Skin of body (tissue), 2 donors: ENCODE results near the gene CLEC16A. TPM values are rescaled to one million over a fixed set of nuclear protein-coding genes. Genes with fewer than 3 reads are reported as not detected.

Experiments
- DNase-seq: peaks from one replicate; lab custom pipeline; 2025; lab: John Stamatoyannopoulos, UW
- total RNA-seq: library from RNA; depleted of rRNA; stranded (reverse); fragments of >200 nt; gene quantifications from one replicate; pipeline ENCODE4 v1.2.3, GENCODE V29; 2014

The CLEC16A gene
- total RNA-seq, 1 donor from 2014 or later = 18.0 TPM

DNA sequence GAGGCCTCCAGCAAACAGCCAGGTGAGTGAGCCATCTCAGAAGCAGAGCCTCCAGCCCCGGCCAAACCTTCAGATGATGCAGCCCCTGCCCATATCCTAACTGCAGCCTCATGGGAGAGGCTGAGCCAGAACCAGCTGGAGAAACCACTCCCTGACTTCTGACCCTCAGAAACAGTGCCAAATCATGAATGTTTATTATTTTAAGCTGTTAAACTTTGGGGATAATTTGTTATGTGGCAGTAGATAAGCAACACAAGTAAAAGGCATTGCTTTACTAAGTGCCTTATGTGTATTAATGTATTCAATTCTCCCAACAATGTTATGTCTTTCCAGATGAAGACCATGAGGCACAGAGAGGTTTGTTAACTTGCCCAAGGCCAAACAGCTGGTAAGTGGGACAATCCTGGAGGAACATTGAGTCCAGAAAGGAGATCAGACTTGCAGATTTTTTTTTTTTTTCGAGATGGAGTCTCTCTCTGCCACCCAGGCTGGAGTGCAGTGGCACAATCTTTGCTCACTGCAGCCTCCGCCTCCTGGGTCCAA lies 252.0 kb downstream of the CLEC16A start:
- no peak for DNase-seq

DNA sequence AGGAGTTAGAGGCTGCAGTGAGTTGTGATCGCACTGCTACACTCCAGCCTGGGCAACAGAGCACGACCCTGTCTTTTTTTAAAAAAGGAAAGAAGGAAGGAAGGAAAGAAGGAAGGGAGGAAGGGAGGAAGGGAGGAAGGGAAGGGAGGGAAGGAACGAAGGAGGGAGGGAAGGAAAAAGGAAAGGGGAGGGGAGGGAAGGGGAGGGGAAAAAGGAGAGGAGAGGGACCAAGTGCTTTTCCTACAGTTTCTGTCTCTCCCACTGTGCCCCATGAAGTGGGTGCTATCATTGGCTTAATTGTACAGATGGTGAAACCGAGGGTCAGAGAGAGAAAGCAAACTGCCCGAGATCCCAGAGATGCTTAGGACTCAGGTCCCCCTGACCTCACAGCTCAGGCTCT lies 254.0 kb downstream of the CLEC16A start:
- DNase-seq = no peak

DNA sequence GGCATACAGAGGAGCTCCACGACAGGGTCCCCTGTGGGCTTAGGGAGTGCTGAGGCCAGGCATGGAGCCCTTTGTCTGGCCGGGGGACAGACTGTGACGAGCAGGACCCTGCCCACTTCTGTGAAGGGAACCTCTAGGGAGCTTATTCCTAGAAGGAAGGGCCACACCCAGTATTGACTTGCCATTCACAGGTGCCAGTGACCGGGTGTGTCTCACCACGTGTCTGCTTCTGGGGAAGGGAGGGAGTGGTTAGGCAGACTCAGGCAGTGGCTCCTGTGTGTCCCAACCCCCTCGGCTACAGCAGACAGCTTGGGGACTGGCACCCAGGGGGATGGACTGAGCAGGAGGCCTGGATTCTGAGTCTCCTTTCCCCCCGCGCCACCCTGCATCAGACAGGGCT lies 254.5 kb downstream of the CLEC16A start:
- DNase-seq = no peak

DNA sequence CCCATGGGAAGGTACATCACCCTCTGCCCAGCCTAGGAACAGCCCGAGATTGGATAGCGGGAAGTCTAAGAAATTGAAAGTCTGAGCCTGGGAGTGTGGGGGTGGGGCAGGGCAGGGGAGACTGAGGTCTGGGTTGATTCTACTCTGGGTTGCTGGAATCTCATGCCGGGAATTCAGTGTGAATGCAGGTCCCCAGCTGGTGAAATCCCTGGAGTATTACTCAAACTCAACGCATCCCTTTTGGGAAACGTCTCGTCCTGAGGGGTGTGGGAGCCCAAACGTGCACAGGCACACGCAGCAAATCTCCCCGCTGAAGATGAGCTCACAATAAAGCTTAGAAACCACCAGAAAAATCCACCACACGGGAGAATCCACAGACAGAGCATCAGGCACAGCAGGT lies 256.2 kb downstream of the CLEC16A start:
- DNase-seq = no peak

DNA sequence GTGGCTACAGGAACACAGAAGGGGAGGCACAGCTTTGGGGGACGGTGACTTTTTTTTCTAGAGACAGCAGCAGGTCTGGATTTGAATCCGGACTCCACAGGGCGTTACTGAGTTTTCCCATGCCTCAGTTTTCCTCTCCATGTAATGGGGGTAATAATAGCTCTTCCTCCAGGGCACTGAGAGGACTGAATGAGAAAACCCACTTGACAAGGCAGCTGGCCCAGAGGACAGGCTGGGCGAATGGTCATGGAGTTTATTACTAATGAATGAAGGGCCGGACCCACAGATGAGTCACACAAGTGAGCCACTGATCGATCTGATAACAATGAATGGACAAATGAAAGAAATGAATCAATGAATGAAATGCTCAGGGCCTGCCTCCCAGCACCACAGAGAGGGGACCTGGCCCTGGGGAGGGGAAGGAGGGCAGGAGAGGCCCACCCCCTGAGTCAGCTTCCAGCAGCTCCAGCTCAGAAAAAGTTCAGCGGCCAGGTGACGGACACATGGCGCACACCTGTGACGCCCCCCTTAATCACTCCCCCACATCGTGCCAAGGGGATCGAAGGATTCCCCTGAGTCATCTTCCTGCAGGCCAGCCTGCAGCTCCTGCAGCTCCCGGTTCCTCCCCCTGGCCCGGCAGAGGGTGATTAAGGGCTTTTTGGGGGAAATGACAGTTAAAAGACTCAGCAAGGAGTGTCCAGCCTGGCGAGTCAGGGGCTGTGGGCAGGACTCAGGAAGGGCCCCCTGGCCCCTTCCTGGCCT lies 257.3 kb downstream of the CLEC16A start:
- DNase-seq = no peak

DNA sequence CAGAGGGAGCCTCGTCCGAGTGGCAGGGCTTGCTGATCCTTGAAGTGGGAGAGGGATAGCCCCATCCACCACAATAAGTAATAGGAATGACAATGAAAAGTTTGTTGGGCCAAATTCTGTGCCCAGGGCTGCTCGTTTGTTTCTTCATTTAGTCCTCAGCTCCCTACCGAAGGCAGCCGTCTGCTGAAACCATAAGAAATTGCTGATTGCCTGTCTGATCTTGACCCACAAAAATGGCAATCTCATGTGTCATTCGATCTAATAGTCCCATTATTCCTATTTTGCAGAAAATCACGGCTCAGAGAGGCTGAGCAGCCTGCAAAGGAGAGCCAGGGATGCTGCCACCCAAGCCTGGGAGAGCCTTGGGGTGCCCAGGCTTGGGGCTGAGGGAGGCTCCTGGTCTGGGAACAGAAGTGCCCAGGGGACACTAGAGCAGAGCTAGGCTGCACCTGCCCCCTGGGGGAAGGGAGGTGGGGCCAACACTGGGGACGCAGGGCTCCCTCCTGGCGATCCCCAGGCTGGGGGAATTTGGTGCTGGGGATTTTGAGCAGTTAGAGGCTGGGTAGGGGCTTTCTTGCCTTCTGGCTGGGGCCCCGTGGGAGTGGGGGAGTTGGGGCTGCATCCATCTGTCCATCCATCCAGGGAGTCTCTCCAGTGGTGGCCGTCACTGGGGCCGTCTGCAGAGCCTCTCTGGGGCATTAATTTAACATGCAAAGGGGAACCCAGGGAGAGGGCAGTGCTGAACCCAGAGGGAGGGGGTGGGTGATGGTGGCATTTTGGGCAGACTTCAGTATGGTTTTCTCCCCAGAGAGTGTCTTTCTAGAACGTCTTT lies 258.1 kb downstream of the CLEC16A start:
- DNase-seq = no peak

DNA sequence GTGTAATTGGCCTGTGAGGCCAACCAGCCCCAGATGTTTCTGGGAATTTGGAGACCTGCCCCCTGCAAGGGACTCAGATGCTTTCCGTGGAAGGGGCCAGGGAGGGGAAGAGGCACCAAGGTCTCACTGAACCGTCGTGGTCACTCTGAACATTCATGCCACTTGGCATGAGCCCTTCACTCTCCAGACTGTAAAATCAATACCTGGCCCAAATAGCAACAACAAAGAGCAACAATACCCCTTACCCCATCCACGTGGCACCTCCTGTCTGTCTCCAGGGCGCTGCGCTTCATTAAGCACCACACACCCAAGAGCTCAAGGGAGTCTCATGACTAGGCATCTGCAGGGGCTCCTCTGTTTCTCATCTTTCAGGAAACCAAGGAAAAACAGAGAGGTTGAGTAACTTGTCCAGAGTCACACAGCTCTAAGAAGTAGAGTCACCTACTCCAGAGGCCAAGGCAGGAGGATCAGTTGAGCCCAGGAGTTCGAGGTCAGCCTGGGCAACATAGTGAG lies 258.8 kb downstream of the CLEC16A start:
- DNase-seq = no peak

DNA sequence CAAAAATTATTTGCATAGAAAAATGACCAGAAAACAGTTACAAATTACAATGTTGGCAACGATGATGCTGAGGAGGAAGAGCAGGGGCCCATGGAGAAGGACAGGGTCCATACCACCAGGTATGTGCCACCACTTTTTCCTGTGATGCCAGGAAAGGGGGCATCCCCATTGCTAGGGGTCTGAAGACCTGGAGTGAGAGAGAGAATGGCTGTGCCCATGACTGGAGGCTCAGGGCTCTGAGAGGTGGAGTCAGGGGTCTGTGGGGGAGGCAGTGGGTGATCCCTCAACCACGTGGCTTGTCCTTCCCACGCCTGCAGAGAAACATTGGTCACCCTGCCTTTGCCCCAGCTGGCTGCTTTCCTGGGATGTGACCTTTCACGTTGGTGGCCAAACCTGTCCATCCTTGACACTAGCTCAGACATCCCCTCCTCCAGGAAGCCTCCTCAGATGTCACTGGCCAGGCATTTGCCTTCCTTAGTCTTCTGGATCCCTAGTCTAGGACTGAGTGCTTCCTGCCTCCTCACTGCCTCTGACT lies 260.2 kb downstream of the CLEC16A start:
- DNase-seq = no peak

DNA sequence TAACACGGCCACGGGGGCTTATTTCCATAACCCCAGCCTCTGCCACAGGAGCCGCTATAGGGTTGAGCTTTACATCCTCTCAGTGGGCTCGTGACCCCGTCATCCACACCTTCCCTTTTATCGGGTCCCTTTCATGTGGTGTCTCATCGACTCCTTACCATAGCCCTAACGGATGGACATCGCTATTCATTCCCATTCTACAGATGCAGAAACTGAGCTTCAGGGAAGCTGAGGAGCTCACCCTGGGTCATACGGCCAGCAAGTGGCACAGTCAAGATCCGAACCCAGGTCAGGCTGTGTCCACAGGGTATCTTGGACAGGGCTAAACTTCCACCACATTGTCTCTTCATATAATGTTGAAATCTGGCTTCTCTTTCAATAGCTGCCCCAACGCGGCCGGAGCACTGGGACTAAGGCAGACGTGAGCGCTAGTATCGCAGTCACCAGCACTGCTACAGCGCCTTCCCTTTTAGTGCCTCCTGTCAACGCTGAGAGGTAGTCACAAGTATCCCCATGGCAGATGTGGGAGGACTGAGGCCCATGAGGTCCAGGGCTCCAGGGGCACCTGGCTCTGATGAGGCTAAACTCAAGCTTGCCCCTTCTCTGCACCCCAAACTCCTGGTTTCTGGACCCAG lies 260.8 kb downstream of the CLEC16A start:
- no peak for DNase-seq

DNA sequence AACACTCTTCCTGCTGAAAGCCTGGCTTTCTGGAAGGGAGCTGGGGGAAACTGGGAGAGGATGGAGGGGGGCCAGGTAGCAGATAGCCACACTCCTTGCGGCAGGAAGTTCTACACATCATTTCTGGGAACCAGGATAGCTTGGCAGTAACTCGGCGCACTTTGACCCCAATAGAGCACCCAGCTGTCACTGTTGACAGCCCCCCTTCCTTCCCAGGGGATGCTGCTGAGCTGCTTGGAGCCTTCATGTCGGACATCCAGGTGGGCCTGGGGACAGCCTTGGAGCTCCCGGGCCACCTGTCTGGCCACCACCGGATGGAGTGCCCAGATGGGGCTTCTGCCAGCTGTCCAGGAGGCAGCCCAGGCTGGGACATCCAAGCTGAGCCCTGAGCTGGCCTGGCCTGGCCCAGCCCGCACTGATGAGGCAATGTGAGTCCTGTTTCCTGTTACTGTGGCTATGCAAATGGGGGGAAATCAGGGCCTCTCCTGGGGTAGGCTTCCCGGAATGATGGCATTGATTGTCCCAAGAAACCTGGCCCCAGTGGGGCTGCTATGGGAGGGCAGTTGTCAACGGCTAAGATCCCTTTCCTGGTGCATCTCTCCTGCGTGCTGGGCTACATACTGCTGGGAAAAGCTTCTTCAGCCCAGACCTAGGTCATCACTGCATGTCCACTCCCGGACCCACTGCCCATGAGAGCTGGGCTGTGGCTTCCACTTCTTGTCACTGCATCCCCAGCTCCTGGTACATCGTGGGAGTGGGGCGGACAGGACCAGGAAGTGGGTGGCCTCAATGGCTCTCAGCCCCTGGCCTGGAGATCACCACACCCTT lies 261.6 kb downstream of the CLEC16A start:
- no peak for DNase-seq

DNA sequence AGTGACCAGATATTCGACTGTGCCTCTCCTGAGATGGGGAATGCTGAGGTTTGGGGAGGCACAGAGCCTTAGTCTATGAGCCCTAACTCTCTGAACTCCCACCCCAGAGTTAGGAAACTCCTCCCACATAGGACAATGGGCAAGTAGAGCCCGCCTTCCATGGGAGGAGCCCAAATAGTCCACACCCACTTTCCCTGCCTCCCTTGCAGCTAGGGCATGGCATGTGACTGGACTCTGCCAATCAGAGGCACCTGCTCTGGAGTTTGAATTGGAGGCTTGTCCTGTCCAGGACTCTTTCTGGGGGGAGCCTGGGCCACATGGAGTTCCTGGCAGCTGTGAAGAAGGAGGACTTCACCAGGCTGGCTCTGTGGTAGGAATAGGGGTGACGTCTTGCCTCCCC lies 263.3 kb downstream of the CLEC16A start:
- DNase-seq = no peak

DNA sequence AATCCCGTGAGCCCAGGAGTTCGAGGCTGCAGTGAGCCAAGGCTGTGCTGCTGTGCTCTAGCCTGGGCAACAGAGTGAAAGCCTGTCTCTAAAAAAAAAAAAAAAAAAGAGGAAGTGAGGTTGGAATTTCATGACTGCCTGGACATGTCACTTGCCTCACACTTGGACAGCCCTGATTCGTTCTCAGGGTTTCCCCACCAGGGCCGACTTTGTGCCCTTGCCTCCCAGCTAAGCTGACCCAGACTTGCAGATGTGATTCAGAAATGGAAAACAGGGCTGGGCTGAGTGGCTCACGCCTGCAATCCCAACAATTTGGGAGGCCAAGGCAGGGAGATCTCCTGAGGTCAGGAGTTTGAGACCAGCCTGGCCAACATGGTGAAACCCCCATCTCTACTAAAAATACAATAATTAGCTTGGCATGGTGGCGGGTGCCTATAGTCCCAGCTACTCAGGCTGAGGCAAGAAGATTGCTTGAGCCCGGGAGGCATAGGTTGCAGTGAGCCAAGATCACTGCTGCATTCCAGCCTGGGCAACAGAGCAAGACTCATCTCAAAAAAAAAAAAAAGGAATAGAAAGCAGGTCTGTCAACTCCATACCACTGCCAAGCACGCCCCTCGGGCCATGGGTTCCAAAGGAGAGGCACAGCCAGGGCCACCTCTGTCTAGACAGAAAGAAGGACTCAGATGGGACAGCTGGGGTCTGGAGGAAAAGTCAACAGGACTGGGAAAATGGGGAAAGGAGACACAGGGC lies 264.7 kb downstream of the CLEC16A start:
- DNase-seq = no peak

DNA sequence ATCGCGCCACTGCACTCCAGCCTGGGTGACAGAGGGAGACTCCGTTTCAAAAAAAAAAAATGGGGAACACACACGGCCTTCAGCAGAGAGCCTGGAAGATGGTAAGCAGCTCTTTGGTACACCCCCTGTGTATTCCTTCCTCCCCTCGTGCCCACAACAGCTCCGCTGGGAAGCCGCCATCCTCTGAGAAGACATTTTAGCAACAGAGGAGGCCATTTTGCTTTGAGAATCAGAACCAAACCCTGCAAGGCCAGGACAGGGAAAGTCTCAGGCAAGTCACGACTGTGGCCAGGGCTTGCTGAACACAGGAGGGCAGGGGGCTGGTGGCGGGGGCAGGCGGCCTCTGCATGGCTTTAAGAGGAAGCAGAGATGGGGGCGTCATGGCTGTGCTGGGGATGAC lies 265.9 kb downstream of the CLEC16A start:
- no peak for DNase-seq

DNA sequence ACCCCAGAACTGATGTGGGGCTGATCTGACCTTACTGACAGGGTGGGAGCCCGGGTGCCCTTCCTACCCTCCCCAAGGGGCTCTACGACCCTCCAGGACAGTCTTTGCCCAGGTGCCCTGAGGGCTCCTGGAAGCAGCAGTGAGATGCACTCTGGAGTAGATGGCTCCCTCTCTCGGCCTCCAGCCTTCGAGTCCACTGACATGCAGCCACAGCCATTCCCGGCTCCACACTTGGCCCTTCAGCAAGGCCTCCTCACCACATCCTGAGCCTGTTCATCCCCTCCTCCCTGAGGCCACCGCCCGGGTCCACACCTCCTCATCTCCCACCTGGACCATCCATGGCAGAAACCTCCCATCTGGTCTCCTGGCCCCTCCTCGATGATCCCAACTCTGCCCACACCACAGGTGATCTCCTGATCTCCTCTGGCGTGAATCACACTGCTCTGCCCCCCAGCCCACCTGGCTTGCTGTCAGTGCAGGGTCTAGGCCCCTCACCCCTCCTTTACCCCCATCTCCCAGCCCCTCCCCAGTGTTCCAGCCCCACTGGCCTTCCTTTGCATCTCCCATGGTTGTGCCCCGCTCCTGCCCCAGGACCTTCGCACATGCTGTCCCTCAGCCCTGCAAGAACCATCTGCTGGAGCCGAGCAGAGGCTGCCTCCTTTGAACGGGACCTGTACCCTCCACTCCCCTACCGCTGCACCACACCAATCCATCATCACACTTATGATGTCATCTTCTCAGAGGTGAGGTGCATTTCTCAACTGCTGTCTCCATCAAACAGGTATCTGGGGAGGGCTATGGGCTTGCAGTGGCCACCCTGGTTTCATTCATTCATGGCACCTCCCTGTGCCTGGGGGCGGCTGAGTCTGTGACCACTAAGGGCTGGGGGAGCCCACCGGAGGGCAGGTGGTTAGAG lies 267.0 kb downstream of the CLEC16A start:
- DNase-seq = no peak

DNA sequence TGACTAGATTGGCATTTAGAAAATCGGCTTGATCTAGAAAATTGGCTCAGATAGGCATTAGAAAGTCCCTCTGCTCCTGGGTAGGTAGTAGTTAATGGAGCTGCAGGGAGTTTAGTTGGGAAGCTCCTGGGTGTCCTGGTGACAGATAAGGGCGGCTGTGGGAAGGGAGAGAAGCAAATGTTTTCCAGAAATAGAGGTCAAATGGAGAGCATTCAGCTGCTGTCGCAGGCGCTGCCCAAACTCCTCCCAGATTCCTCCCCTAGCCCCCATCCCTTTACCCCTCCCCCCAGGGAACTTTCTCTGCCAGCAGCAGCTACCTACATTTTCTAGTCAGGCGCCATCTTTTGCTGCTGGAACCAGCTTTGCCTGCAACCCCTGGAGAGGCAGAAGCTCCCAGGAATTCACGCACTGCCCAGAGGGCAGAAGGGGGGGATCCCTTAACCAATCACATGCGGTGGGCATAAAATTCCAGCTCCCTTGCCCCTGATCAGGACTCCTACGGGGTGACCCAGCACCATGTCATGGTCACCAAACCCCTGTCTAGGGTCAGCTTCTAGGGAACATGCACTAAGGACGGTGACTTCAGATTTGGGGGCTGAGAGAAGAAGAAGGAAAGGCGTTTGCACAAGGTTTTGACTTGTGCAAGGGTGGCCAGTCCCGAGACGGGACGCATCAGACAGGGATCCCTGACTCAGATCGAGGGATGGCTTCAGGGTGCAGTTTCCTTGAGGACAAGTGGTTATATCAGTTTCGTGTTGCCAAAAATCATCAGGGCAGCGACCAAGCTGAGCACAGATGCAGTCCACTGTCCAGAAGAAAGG lies 267.8 kb downstream of the CLEC16A start:
- DNase-seq = no peak

DNA sequence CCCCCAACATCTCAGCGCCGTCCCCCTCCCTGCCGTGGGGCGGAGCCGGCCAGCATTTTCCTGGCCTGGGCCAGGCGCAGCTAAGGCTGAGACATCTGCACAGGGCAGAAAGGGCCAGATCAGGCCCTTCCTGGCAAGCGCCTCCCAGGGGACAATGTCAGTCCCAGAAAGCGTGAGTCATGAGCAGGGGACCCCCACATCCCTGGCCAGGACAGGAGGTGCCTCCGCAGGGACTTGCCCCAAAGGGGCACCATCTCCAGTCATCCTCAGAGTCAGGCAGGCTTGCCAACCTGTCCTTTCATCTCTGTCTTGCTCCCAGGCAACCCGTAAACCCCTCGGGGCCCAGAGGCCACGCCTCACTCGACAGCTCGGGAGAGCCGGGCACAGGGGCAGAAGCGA lies 268.4 kb downstream of the CLEC16A start:
- DNase-seq = no peak

DNA sequence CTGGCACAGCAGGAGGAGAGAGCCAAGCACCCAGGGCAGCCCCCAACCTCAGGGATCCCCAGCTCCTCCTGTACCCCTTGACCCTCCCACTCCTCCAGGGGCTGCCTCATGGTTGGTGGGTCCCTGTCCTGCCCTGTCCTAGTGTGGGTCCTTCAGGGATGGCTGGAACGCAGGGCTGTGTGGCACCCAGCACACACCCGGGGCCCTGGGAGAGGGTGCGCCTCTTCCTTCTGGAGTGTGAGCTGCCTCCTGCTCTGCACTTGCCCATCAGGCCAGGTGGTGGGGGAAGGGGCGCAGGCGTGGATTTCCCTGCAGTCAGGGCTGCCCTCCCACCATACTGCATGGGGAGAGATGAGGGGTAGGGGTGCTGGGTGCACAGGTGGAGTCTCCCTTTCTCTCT lies 269.0 kb downstream of the CLEC16A start:
- DNase-seq = no peak

DNA sequence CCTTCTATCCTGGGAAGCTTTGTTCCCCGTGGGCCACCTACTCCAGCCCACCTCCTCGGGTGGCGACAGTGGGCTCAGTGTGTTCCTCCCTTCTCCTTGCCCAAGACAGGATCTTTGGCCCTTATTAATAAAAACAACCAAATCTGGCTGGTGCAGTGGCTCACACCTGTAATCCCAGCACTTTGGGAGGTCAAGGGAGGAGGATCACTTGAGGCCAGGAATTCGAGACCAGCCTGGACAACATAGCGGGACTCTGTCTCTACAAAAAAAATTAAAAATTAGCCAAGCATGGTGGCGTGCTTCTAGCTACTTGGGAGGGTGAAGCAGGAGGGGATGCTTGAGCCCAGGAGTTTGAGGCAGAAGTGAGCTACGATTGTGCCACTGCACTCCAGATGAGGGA lies 269.4 kb downstream of the CLEC16A start:
- DNase-seq = no peak
